Lower leg skin (tissue), 4 donors: ENCODE data around the gene RAB22A. TPM values are rescaled to one million over a fixed set of nuclear protein-coding genes. Genes with fewer than 3 reads are reported as not detected.

Experiments
- DNase-seq, 2 donors: peaks; one replicate each; pipeline ENCODE4 v3.0.0-alpha.2; 2019; ENCODE audit warnings: low spot score in 2 of 2
- H3K4me3 ChIP-seq: fragments of 200-600 bp; sonication (generic); 2 replicates; pipeline ENCODE4 v1.5.1; 2017; ENCODE audit warnings: mild to moderate bottlenecking, low read depth; ENCODE audit not compliant: poor library complexity, severe bottlenecking
- POLR2A ChIP-seq, 2 donors: fragments of 450-650 bp; IDR thresholded peaks; one replicate each; pipeline ENCODE4 v1.6.1; 2016 to 2017; ENCODE audit warnings: antibody characterized with exemption in 2 of 2, mild to moderate bottlenecking in 1 of 2, moderate library complexity in 1 of 2
- WGBS, 2 donors: methylation state at CpG; one replicate each; pipeline ENCODE4 v1.1.5; 2018; 5-methylcytosine and 5-hydroxymethylcytosine counted together
- intact Hi-C: fragments of 100-400 bp; cut with DNase I; formaldehyde crosslinking; loops from one replicate; pipeline ENCODE4 v1.15.0; 2023; ENCODE audit warnings: low total_unique reads
- total RNA-seq, 4 donors: library from RNA; depleted of rRNA; stranded (reverse); fragments of >200 nt; gene quantifications; one replicate each; pipeline ENCODE4 v1.1.0, GENCODE V29; 2016
- TF ChIP-seq, protein P1 (sequence below), 3 donors: fragments of 450-650 bp; IDR thresholded peaks; one replicate each; pipeline ENCODE4 v1.5.1; 2016; ENCODE audit warnings: antibody characterized with exemption in 3 of 3, mild to moderate bottlenecking in 3 of 3, moderate library complexity in 2 of 3

Gene RAB22A
- total RNA-seq, 4 donors from 2014 or later, result 18.3 to 21.6 (median 20.1) TPM

DNA sequence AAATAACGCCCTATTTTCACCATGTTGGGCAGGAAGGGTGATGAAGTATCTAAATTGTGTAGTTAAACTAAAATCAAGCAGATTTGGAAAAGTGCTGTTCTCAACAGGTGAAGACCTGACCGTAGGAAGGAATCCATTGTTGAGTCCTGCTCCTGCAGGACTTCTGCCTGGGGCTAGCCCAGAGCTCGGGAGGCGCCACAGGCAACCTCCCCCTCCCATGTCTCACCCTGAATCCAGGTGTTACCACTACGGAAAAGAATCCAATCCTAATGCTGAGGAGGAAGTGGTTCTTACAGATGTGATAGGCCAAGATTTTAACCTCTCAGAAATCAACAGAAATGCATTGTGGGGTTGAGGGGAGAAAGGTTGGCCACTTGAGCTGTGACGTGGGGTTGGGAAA lies 30.2 kb downstream of the RAB22A start:
- WGBS, 2 donors, result 86 to 88% methylated on average over 6 of the region's 6 CpGs
- intact Hi-C loops, result no loop called here
- TF ChIP-seq POLR2A (IDR thresholded peaks at IDR 0.05), result no peak
- TF ChIP-seq, protein P1, sequence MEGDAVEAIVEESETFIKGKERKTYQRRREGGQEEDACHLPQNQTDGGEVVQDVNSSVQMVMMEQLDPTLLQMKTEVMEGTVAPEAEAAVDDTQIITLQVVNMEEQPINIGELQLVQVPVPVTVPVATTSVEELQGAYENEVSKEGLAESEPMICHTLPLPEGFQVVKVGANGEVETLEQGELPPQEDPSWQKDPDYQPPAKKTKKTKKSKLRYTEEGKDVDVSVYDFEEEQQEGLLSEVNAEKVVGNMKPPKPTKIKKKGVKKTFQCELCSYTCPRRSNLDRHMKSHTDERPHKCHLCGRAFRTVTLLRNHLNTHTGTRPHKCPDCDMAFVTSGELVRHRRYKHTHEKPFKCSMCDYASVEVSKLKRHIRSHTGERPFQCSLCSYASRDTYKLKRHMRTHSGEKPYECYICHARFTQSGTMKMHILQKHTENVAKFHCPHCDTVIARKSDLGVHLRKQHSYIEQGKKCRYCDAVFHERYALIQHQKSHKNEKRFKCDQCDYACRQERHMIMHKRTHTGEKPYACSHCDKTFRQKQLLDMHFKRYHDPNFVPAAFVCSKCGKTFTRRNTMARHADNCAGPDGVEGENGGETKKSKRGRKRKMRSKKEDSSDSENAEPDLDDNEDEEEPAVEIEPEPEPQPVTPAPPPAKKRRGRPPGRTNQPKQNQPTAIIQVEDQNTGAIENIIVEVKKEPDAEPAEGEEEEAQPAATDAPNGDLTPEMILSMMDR (IDR thresholded peaks at IDR 0.05), result no peak
- no peak for DNase-seq
- no peak overlapping the region for H3K4me3 ChIP-seq

DNA sequence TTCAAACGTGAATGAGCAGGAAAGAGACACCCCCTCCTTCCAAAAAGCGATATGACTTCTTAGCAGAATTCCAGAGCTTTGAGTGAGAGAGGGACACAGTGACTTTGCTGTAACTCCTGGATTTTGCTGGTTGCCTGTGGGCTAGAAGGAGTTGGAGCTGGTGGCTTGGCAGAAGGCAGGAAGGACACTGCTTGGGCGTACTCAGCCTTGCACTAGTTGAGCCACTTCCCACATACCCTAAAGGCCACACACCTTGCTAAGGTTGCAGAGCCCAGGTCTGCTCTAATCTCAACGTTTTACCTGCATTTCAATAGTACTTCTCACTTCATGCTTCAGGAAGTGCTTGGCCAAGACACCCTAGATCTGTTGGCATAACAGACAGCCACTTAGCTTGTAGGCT lies 30.6 kb downstream of the RAB22A start:
- TF ChIP-seq POLR2A (IDR thresholded peaks at IDR 0.05), result no peak
- TF ChIP-seq, protein P1 (IDR thresholded peaks at IDR 0.05), result no peak
- intact Hi-C loops, result no loop called here
- DNase-seq, result no peak
- no peak overlapping the region for H3K4me3 ChIP-seq
- WGBS, 2 donors, result 85 to 87% methylated on average over 4 of the region's 4 CpGs

- intact Hi-C loops, result no loop called here
- TF ChIP-seq, protein P1 (IDR thresholded peaks at IDR 0.05), result no peak
- TF ChIP-seq POLR2A (IDR thresholded peaks at IDR 0.05), result no peak
- 83% methylated on average over 2 of the region's 2 CpGs for WGBS, 2 donors
- no peak for DNase-seq
- no peak overlapping the region for H3K4me3 ChIP-seq
These were observed 31.3 kb downstream of the RAB22A start for GRCh38 chr20:58340853-58341252.

DNA sequence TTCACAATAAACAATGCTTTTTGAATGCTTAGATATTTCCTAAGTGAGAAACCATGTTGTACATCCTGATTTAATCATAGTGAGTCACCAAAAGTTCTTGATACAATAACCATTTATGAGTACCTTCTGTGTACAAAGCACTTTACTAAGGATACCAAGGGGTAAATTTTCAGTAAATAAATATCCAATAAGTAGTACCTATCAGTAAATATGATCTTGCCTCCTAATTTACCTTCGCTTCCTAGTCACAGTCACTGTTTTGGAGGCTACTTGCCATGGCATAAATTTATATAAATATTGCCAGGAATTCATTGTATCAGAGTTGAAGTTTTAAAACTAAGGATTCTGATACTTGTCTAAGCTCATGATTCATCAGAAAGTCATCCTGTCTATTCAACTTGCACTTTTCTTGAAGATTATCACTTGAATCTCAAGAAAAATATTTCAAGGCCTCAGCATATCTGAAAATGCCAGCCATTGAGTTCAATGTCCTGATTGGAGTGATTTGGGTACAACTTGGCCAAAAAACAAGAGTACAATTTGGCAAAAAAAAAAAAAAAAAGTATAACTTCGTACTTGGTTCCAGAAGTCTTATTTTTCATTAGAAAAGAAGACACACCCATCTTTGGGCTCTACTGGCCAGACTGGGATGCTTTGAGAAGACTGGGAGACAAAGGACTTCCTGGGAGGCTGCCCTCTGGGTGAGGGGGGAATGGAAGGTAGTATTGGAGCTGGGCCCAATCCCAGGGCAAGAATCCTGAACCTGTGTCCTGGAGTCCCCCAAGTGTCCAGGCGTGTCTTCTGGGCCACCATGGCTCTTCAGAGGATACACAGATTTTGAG lies 32.8 kb downstream of the RAB22A start:
- TF ChIP-seq POLR2A (IDR thresholded peaks at IDR 0.05), result no peak
- H3K4me3 ChIP-seq, result no peak overlapping the region
- WGBS, 2 donors, result 76 to 79% methylated on average over 3 of the region's 3 CpGs
- intact Hi-C loops, result no loop called here
- no peak for DNase-seq

GRCh38 chr20:58344741-58345140 lies 35.2 kb downstream of the RAB22A start:
- no peak for DNase-seq
- intact Hi-C loops, result no loop called here
- H3K4me3 ChIP-seq, result no peak overlapping the region
- TF ChIP-seq POLR2A (IDR thresholded peaks at IDR 0.05), result no peak
- TF ChIP-seq, protein P1 (IDR thresholded peaks at IDR 0.05), result no peak
- WGBS, 2 donors, result 91 to 92% methylated on average over 4 of the region's 4 CpGs

DNA sequence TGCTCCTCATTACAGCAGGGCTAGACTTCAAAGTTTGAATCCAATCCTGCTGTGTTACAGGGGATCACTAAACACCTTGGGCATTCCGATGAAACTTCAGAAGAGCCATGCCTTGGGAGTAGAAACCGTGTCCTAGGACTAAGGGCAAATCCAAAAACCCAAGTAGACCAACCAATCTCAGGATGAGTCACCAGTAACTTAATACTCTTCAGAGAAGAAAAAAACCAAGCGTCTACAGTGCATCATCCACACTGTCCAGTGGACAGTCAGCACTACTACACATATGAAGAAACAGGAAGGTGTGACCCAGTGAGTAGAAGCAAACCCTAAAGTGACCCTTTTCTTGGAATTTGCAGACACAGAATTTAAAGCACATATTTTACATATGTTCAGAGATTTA lies 40.1 kb downstream of the RAB22A start:
- 78 to 85% methylated on average over 3 of the region's 3 CpGs for WGBS, 2 donors
- intact Hi-C loops, result no loop called here

More for the DNA sequence above, 40.1 kb downstream of the RAB22A start:
- TF ChIP-seq, protein P1 (IDR thresholded peaks at IDR 0.05), result no peak
- no peak for TF ChIP-seq POLR2A (IDR thresholded peaks at IDR 0.05)
- no peak for DNase-seq
- H3K4me3 ChIP-seq, result no peak overlapping the region
